ENCODE data around the gene FGD4. TPM values are rescaled to one million over a fixed set of nuclear protein-coding genes. Genes with fewer than 3 reads are reported as not detected.
A peak's percentile ranks its signal among the peaks of the same experiment; 100 is the strongest.

FGD4 gene
- total RNA-seq, 1 experiment from 2014 or later = 39.7 TPM

- peak overlapping the region; percentile 4; the same call in 1 of the 2 replicates for H3K27ac Mint-ChIP-seq
- H3K9me3 Mint-ChIP-seq = no peaks in the 10 kb centered on the region
- no peaks in the 10 kb centered on the region for H3K27me3 Mint-ChIP-seq (ENCODE audit: low read depth)
- no peaks in the 10 kb centered on the region for H3K36me3 Mint-ChIP-seq
- H3K4me3 Mint-ChIP-seq = no peak overlapping the region
- CTCF ChIA-PET = no interaction called here
- POLR2A ChIA-PET = no interaction called here
- ATAC-seq (no peak), DNase-seq (ENCODE audit: low spot score) (no peak)
- peaks cover 54% of the 10 kb centered on the region for H3K4me1 Mint-ChIP-seq
- TF ChIP-seq USF1 (CRISPR knock-in tag; IDR thresholded peaks at IDR 0.05) = no peak
- no peak for TF ChIP-seq ETV6 (CRISPR knock-in tag; IDR thresholded peaks at IDR 0.05)
- no peak for TF ChIP-seq TCF7 (CRISPR knock-in tag; IDR thresholded peaks at IDR 0.05; ENCODE audit: low read depth)
Observed at GRCh38 chr12:32517966-32518365, 118.6 kb downstream of the FGD4 start.

- Mint-ChIP-seq H3K27me3 (ENCODE audit: low read depth) (no peaks in the 10 kb centered on the region), H3K27ac (no peak overlapping the region), H3K36me3 (no peaks in the 10 kb centered on the region), H3K4me3 (no peak overlapping the region), H3K4me1 (peaks cover 55% of the 10 kb centered on the region), H3K9me3 (no peaks in the 10 kb centered on the region)
- DNase-seq (ENCODE audit: low spot score) (no peak), ATAC-seq (no peak)
- POLR2A ChIA-PET = no interaction called here
- TF ChIP-seq ZNF425 (CRISPR knock-in tag; conservative IDR thresholded peaks at IDR 0.05) = no peak
- CTCF ChIA-PET = no interaction called here
Observed at GRCh38 chr12:32519047-32519446, 119.7 kb downstream of the FGD4 start.

GRCh38 chr12:32522331-32523221, 123.2 kb downstream of the FGD4 start:
- ChIA-PET POLR2A (no interaction called here), CTCF (interaction anchor here (0.7 to 1.1 kb wide), 5 partner anchors 8 to 178 kb away, joined by 3 to 4 read pairs (median 3); no protein-coding TSS in a partner anchor)
- peaks cover 8% of the 10 kb centered on the region for H3K36me3 Mint-ChIP-seq
- H3K9me3 Mint-ChIP-seq = no peaks in the 10 kb centered on the region
- H3K27ac Mint-ChIP-seq = peak overlapping the region; percentile 88
- DNase-seq (ENCODE audit: low spot score) (no peak), ATAC-seq (no peak)
- H3K4me1 Mint-ChIP-seq = peaks cover 33% of the 10 kb centered on the region
- H3K4me3 Mint-ChIP-seq = no peak overlapping the region
- H3K27me3 Mint-ChIP-seq (ENCODE audit: low read depth) = no peaks in the 10 kb centered on the region
- TF ChIP-seq TP53 (CRISPR knock-in tag; IDR thresholded peaks at IDR 0.05) (no peak), ZNF138 (CRISPR knock-in tag; conservative IDR thresholded peaks at IDR 0.05) (no peak), E2F1 (CRISPR knock-in tag; IDR thresholded peaks at IDR 0.05) (no peak), TEAD4 (CRISPR knock-in tag; IDR thresholded peaks at IDR 0.05) (no peak), E2F5 (CRISPR knock-in tag; IDR thresholded peaks at IDR 0.05) (no peak), NFE2L1 (CRISPR knock-in tag; IDR thresholded peaks at IDR 0.05) (no peak), GTF2I (CRISPR knock-in tag; conservative IDR thresholded peaks at IDR 0.05) (no peak), ZNF532 (CRISPR knock-in tag; IDR thresholded peaks at IDR 0.05; ENCODE audit: borderline replicate concordance) (no peak), AFF4 (CRISPR knock-in tag; IDR thresholded peaks at IDR 0.05; ENCODE audit: borderline replicate concordance) (no peak), PREB (CRISPR knock-in tag; IDR thresholded peaks at IDR 0.05; ENCODE audit: borderline replicate concordance) (no peak), ZNF671 (CRISPR knock-in tag; IDR thresholded peaks at IDR 0.05) (no peak)

Measured in WTC11 (cell line).